ENCODE results near the gene ARHGEF28. TPM values are rescaled to one million over a fixed set of nuclear protein-coding genes. Genes with fewer than 3 reads are reported as not detected.

The ARHGEF28 gene
- total and polyA plus RNA-seq, 9 of the 15 experiments (the other 6 are each of a cell fraction or from before 2014, with no cell fraction given): 0.27 TPM; not detected in 8

GRCh38 chr5:73749485-73750270, 123.7 kb downstream of the ARHGEF28 start (continued):
- TF ChIP-seq, protein P1, sequence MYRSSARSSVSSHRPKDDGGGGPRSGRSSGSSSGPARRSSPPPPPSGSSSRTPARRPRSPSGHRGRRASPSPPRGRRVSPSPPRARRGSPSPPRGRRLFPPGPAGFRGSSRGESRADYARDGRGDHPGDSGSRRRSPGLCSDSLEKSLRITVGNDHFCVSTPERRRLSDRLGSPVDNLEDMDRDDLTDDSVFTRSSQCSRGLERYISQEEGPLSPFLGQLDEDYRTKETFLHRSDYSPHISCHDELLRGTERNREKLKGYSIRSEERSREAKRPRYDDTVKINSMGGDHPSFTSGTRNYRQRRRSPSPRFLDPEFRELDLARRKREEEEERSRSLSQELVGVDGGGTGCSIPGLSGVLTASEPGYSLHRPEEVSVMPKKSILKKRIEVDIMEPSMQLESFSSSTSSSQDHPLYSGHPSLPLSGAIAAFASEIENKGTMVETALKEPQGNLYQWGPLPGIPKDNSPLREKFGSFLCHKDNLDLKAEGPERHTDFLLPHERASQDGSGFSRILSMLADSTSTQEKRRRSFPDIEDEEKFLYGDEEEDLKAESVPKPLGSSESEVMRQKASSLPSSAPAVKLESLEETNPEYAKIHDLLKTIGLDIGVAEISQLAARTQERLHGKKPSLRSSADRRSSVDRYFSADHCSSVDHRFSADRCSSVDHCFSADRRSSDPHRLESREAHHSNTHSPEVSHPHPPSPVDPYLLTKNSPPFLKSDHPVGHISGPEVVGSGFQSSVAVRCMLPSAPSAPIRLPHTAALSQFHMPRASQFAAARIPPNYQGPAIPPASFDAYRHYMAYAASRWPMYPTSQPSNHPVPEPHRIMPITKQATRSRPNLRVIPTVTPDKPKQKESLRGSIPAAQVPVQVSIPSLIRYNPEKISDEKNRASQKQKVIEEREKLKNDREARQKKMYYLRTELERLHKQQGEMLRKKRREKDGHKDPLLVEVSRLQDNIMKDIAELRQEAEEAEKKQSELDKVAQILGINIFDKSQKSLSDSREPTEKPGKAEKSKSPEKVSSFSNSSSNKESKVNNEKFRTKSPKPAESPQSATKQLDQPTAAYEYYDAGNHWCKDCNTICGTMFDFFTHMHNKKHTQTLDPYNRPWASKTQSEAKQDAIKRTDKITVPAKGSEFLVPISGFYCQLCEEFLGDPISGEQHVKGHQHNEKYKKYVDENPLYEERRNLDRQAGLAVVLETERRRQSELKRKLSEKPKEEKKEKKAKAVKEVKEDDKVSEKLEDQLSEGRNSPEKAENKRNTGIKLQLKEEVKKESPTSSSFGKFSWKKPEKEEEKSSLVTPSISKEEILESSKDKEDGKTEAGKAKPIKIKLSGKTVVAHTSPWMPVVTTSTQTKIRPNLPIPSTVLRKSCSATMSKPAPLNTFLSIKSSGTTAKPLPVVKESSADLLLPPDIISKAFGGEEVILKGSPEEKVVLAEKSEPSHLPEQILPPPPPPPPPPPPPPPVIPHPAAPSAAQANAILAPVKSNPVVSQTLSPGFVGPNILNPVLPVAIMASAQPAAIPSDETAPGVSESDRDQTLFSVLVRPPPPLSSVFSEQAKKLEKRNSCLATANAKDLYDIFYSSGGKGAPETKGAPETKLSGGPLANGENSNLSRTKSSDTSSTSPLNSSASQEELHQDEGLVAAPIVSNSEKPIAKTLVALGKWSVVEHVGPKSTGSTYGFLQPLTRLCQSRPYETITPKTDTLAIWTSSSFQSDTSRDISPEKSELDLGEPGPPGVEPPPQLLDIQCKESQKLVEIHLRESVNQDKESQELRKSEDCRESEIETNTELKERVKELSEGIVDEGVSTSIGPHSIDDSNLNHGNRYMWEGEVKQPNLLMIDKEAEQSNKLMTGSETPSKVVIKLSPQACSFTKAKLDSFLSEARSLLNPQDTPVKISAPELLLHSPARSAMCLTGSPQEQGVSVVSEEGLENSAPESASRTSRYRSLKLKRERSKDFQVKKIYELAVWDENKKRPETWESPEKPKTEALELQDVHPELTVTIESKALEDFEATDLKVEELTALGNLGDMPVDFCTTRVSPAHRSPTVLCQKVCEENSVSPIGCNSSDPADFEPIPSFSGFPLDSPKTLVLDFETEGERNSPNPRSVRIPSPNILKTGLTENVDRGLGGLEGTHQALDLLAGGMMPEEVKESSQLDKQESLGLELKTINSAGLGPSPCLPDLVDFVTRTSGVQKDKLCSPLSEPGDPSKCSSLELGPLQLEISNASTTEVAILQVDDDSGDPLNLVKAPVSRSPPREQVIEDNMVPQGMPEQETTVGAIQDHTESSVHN (IDR thresholded peaks at IDR 0.05; ENCODE audit: borderline replicate concordance in 1 of 2, low read depth in 1 of 2): no peak
- no peak for TF ChIP-seq HIVEP1 (CRISPR knock-in tag; IDR thresholded peaks at IDR 0.05)
- TF ChIP-seq FOS (IDR thresholded peaks at IDR 0.05; ENCODE audit: extremely low read depth, insufficient read length): no peak
- TF ChIP-seq JUND (IDR thresholded peaks at IDR 0.05; ENCODE audit: borderline replicate concordance, low read depth, low read length): no peak
- TF ChIP-seq JUND (tag; IDR thresholded peaks at IDR 0.05; ENCODE audit: borderline replicate concordance, low read depth, low read length): no peak
- TF ChIP-seq, protein P2, sequence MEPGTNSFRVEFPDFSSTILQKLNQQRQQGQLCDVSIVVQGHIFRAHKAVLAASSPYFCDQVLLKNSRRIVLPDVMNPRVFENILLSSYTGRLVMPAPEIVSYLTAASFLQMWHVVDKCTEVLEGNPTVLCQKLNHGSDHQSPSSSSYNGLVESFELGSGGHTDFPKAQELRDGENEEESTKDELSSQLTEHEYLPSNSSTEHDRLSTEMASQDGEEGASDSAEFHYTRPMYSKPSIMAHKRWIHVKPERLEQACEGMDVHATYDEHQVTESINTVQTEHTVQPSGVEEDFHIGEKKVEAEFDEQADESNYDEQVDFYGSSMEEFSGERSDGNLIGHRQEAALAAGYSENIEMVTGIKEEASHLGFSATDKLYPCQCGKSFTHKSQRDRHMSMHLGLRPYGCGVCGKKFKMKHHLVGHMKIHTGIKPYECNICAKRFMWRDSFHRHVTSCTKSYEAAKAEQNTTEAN (CRISPR knock-in tag; IDR thresholded peaks at IDR 0.05): no peak
